ENCODE data around the gene SCN2A.

DNA sequence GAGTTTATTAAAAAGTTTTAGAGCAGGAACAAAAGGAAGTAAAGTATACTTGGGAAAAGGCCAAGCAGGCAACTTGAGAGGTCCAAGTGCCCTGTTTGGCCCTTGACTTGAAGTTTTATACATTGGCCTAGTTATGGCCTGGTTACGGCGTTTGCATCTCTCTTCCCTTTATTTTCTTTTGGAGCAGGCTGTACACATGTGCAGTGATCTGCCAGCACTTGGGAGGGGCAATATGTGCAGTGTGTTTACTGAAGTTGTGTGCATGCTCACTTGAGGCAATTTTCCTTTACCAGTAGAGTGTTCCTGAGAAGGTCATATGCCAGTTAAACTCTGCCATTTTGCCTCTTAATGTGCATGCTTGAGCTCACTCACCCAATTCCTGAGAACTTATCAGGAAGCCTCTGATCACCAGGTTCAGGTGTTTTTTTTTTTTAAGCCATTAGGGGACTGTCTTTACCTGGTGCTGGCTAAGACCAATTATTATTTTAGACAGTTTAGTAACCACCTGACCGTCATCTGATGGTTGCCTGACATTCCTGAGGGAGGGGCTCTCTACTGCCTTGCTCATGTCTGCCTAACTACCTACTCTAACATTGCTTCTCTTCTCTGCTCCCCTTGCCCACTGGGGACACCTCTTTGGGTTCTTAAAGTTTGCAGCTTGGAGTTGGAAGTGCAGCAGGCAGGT, 48.0 kb downstream of the SCN2A start:
- TF ChIP-seq, protein P1, sequence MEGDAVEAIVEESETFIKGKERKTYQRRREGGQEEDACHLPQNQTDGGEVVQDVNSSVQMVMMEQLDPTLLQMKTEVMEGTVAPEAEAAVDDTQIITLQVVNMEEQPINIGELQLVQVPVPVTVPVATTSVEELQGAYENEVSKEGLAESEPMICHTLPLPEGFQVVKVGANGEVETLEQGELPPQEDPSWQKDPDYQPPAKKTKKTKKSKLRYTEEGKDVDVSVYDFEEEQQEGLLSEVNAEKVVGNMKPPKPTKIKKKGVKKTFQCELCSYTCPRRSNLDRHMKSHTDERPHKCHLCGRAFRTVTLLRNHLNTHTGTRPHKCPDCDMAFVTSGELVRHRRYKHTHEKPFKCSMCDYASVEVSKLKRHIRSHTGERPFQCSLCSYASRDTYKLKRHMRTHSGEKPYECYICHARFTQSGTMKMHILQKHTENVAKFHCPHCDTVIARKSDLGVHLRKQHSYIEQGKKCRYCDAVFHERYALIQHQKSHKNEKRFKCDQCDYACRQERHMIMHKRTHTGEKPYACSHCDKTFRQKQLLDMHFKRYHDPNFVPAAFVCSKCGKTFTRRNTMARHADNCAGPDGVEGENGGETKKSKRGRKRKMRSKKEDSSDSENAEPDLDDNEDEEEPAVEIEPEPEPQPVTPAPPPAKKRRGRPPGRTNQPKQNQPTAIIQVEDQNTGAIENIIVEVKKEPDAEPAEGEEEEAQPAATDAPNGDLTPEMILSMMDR (IDR thresholded peaks at IDR 0.05): no peak
- TF ChIP-seq POLR2A (IDR thresholded peaks at IDR 0.05): no peak

Data from testis (tissue), 2 donors.